HG03135 (cell line): ENCODE data around the gene CTSW.

Experiments
- ATAC-seq: cut with Tn5 transposase; IDR thresholded peaks from one replicate; pipeline ENCODE4 v1.9.1; 2021; ENCODE audit warnings: mild to moderate bottlenecking, moderate library complexity; ENCODE audit not compliant: unreplicated experiment

Gene CTSW

DNA sequence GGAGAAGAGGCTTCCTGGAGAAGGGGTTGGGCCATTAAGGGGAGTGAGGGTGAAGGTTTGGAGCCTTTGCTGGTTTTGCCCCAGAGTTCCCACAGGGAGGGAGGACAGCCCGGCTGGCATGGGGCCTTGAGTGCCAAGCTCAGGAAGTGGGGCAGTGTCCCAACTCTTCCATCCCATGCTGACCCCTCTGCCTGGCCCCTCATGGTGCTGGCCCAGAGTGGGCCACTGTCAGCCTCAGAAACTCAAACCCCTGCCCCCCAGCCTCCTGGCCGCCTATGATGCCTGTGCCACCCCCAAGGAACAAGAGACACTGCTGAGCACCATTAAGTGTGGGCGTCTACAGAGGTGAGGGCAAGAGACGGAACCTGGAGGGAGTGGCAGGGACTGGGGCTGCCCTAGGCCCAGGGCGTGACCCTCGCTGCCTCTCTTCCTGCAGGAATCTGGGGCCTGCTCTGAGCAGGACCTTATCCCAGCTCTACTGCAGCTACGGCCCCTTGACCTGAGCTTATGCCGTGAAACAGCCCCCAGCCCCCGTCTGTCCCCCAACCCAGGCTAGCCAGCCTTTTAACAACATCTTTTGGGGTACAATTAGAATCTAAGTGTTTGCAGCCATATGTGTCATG, 14.0 kb upstream of the CTSW start:
- no peak for ATAC-seq

DNA sequence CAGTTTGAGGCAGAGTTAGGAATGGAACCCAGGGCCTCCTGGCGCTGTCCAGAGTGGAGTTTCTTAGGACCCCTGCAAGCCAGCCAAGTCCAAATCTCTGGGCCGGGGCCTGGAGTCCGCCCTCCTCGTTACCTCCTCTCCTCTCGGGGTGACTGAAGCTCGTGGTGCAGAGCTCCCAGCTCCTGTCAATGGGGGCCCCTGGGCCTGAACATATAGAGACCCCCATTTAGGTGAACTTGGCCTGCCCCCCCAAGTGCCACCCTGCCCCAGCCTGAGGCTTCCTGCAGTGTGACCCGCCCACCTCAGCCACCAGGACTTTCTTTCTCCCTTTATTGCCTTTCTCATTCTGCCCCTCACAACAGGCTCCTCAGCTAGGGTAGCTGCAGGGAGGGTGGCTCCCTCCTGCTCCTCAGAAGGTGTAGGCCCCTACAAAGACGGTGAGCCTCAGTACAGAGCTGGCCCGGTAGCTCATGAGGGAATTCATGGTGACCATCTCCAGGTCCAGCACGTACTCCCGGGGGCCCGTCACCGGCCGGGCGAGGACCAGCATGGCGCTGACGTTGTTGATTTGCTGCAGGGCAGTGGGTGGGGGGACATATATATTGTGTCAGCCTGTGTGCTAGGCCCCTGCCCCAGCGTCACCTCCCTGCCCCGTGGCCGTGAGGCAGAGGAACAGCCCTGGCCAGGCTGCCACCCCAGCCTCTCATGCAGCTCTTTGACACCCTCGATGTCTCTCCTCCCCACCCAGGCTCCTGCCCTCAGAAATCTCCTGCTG, 12.9 kb upstream of the CTSW start:
- ATAC-seq: no peak

DNA sequence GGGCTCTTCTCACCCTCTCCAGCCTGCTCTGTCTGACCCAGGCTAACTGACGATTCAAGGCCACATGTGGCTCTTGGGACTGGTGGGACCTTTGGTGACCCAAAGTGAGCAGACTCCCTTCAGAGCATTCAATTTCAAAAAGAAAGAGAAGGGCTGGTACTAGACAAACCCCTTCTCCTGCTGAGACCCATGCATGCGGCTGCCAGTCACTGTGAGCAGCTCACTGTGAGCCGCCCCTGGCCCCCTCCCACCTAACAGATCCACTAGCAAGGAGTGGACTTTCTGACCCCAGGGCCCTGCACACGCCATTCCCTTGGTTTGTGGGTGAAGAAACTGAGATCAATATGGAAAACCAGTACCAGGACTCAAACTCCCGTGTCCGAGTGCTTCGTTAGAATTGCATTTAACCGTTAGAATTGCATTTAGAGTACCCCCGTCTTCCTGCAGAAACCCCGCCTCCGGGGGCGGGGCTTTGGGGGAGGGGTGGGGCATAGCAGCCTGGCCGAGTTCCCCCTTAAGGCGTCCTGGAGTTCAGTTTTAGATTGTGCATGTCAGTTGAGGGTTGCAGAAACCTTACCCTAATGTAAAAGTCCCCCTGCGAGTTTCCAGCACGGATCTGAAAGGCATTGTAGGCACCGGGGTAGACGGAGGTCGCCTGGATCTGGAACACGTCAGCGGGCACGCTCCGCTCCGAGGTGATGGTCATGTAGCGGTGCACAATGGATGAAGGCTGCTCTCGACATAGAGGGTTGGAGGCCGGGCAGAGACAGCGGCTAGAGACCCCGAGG, 12.2 kb upstream of the CTSW start:
- ATAC-seq: no peak

- no peak for ATAC-seq
These were observed 11.5 kb upstream of the CTSW start for GRCh38 chr11:65868076-65868667.

GRCh38 chr11:65868907-65869306, 10.7 kb upstream of the CTSW start:
- ATAC-seq: no peak

- ATAC-seq: no peak
These were observed 9.9 kb upstream of the CTSW start for GRCh38 chr11:65869643-65870306.

DNA sequence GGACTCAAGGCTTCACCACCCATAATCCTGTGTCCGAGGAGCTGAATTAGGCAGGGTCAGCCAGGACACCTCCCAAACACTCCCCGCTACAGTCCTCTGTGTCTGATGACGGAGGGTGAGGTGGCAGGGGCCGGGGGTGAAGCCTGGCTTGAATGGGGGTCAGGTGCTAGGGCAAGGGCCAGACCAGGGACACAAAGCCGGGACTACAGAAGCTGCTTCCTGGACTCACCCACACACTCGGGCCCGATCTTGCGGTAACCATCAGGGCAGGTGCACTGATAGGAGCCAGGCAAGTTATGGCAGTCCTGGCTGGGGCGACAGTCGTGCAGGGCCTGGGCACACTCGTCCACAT, 9.4 kb upstream of the CTSW start:
- no peak for ATAC-seq

DNA sequence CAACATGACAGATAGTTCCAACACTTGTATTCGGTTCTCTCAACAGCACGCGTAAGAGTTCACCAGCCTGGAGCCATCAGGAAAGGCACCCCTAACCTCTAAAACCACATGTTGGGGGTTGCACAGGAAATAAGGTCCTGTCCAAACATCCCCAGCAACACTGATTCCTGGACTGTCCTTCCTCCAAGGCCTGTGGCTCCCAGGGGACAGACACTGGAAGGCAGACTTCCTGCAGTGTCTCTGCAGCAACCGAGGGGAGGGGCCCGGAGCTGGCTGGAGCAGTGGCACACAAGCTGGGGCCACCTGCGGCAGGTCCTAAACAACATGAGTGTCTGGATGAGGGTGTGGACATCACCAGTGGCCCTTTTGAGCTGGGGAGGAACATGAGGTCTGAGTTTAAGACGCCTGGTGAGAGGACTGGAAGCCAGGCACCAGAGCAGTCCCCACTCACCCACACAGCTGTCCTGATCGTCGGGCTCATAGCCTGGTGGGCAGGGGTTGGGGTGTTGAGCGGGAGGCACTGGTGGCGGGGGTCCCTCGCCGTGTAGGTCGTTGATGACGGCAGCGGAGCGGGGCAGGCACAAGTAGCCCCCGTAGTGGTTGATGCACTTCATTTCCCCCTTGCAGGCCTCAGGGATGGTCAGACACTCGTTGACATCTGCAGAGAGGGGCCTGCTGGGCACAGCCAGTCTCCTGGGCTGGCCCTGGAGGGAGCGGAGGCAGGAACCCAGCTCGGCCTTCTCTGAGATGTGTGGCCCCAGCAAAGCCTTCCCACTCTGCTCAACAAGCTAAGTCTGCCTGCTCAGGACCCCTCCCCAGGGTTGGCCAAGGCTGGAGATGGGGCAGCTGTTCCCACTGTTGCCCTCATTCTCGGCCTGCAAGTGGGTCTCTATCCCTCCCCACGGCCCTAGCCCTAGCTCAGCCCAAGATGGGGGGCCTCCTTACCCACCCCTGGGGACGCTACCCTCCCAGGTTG, 8.6 kb upstream of the CTSW start:
- no peak for ATAC-seq

GRCh38 chr11:65871811-65872548, 7.7 kb upstream of the CTSW start:
- no peak for ATAC-seq

DNA sequence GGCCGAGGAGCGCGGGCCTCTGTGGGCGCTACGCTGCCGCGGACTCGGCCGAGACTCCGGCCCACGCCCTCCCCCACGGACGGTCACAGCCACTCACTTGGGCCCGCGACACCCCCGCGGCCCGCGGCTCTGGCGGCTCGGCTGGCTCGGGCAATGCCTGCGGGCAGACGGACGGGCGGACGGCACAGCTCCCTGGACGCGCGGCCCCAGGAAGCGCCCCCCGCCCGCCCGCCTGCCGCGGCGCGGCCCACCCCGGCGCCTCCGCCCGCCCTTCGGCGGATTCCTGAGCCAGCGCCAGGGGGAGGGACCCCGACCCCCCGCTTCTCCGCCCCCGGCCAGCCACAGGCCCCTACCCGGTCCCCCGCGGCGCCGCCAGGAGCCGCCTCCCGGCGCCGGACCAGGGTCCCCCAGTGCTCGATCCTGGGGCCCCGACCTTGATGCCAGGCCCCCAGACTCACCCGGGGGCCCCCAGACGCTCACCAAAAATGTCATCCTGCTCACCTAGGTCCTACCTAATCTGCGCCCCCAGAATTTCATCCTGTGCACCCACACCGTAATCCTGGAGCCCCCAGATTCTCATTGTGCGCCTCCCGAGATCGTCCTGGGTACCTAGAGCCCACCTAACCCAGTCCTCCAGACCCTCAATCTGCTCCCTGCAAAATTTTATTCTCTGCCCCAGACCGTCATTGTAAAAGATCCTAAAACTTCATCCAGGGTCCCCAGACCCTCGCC, 6.9 kb upstream of the CTSW start, which contains the start of gene EFEMP2:
EFEMP2 (minus strand) TSS at position 215 of the 732 bp plus-strand sequence. CDS start 446 bp downstream, outside the sequence.
- ATAC-seq: no peak

GRCh38 chr11:65873318-65874156, 6.1 kb upstream of the CTSW start:
- ATAC-seq: peak; percentile 70

GRCh38 chr11:65880027-65880426, 390 bp downstream of the CTSW start:
- no peak for ATAC-seq

DNA sequence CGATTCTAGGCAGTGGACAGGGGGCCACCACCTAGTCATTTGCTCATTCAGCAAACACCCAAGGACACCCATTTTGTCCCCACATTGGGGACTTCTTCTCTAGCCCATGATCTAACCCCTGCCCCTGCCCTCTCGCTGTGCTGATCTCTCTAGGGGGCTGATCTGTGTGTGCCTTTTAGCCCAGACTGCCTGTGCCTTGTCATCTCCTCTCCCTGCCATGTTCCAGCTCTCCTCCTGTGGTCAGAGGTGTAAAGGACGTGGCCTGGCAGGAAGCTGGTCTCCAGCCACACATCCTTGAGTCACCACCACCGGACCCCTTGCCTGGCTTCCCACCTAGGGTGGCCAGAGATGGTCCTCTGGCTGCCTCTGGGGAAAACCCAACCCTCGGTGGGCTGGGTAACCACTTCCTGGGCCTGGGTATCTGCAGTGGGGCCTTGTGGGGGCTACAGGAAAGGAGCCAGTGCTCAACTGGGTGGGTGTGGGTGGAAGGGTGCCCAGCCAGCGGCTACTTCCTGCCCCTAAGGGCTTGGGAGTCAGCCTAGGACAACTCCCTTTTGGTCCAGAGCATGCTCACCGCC, 1.3 kb downstream of the CTSW start:
- ATAC-seq: no peak

GRCh38 chr11:65882120-65883057, 2.8 kb downstream of the CTSW start:
- ATAC-seq: no peak

DNA sequence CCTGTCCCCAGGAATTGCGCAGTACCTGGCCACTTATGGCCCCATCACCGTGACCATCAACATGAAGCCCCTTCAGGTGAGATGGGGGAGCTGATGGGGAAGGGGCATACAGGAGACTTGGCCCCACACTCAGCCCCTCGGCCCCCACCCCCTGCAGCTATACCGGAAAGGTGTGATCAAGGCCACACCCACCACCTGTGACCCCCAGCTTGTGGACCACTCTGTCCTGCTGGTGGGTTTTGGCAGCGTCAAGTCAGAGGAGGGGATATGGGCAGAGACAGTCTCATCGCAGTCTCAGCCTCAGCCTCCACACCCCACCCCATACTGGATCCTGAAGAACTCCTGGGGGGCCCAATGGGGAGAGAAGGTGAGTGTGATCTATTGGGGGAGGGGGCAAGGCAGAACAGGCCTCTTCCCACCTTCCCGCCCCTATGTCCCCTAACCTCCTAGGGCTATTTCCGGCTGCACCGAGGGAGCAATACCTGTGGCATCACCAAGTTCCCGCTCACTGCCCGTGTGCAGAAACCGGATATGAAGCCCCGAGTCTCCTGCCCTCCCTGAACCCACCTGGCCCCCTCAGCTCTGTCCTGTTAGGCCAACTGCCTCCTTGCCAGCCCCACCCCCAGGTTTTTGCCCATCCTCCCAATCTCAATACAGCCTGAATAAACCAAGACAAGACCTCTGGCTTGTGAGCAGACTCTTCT, 3.6 kb downstream of the CTSW start:
- no peak for ATAC-seq
